H1 (cell line): ENCODE results near the gene ELL. TPM values are rescaled to one million over a fixed set of nuclear protein-coding genes. Genes with fewer than 3 reads are reported as not detected.

ENCODE experiments used
- CTCF ChIA-PET: fragments of 300-600 bp; sonication (Branson Sonifier 250); formaldehyde crosslinking; loops from one replicate; lab custom pipeline; 2021; ENCODE audit not compliant: partially characterized antibody; lab: Charles Lee
- POLR2A ChIA-PET: fragments of 300-600 bp; sonication (Branson Sonifier 250); formaldehyde crosslinking; loops from one replicate; lab custom pipeline; 2021; ENCODE audit warnings: inconsistent platforms; ENCODE audit not compliant: partially characterized antibody; lab: Charles Lee
- DNase-seq, 2 experiments: peaks; one replicate each; pipeline versions ENCODE4 v3.0.0 to v3.0.0-alpha.2; 2010 to 2022; ENCODE audit warnings: low spot score in 2 of 2, low read depth in 1 of 2, mixed read lengths in 1 of 2
- FAIRE-seq: peaks from 2 replicates; lab custom pipeline; 2011; peaks lifted over from hg19 to GRCh38; lab: Jason Lieb, UNC
- H2AFZ ChIP-seq: 2 replicates; pipeline ENCODE4 v1.8.1; 2012; ENCODE audit warnings: low read length, inconsistent platforms
- H2AK5ac ChIP-seq: 2 replicates; pipeline ENCODE4 v1.6.1; 2013; ENCODE audit warnings: low read depth, low read length
- H2BK120ac ChIP-seq: replicated peaks from 2 replicates; pipeline ENCODE3; 2013; ENCODE audit warnings: low read depth, low read length, inconsistent platforms
- H2BK12ac ChIP-seq: 2 replicates; pipeline ENCODE4 v1.6.1; 2013; ENCODE audit warnings: low read depth, low read length
- H2BK15ac ChIP-seq: 2 replicates; pipeline ENCODE4 v1.6.1; 2013; ENCODE audit warnings: low read length
- H2BK20ac ChIP-seq: 2 replicates; pipeline ENCODE4 v1.6.1; 2013; ENCODE audit warnings: low read length
- H2BK5ac ChIP-seq: 2 replicates; pipeline ENCODE4 v1.6.1; 2013; ENCODE audit warnings: low read depth, low read length
- H3K14ac ChIP-seq: 2 replicates; pipeline ENCODE4 v1.6.1; 2013; ENCODE audit warnings: inconsistent platforms; ENCODE audit not compliant: insufficient read length
- H3K18ac ChIP-seq: 2 replicates; pipeline ENCODE4 v1.6.1; 2013; ENCODE audit warnings: low read length; ENCODE audit errors: extremely low read depth
- H3K23ac ChIP-seq: 2 replicates; pipeline ENCODE4 v1.6.1; 2013; ENCODE audit warnings: inconsistent platforms; ENCODE audit not compliant: insufficient read length
- H3K23me2 ChIP-seq: 2 replicates; pipeline ENCODE4 v1.6.1; 2013; ENCODE audit warnings: low read depth, low read length
- H3K27ac ChIP-seq: 2 replicates; pipeline ENCODE4 v1.6.1; 2011; ENCODE audit warnings: low read depth, low read length, inconsistent platforms
- H3K27me3 ChIP-seq, 4 experiments: replicated peaks in 1 of 4; 1 replicate in 1 of 4; 2 replicates in 3 of 4; pipeline versions ENCODE4 v1.6.1 to v1.8.1; 2011 to 2013; ENCODE audit warnings: low read length in 3 of 4, mild to moderate bottlenecking in 3 of 4, inconsistent platforms in 2 of 4, mixed read lengths in 2 of 4, moderate library complexity in 1 of 4; ENCODE audit not compliant: control insufficient read depth in 3 of 4, insufficient read depth in 3 of 4; ENCODE audit errors: extremely low read depth in 1 of 4
- H3K36me3 ChIP-seq, 4 experiments: 2 replicates each; pipeline versions ENCODE4 v1.6.1 to v1.8.1; 2011 to 2013; ENCODE audit warnings: mild to moderate bottlenecking in 4 of 4, low read length in 3 of 4, moderate library complexity in 2 of 4, control low read depth in 1 of 4, inconsistent platforms in 1 of 4; ENCODE audit not compliant: insufficient read depth in 4 of 4, control insufficient read depth in 2 of 4
- H3K4ac ChIP-seq: replicated peaks from 2 replicates; pipeline ENCODE3; 2013; ENCODE audit warnings: low read length, low read depth, mixed read lengths, inconsistent platforms; ENCODE audit not compliant: insufficient read length
- H3K4me1 ChIP-seq, 4 experiments: replicated peaks in 1 of 4; 1 replicate in 1 of 4; 2 replicates in 3 of 4; pipeline versions ENCODE4 v1.6.1 to v1.8.1; 2011 to 2013; ENCODE audit warnings: low read length in 3 of 4, inconsistent platforms in 2 of 4, mixed read lengths in 1 of 4; ENCODE audit not compliant: insufficient read depth in 4 of 4, control insufficient read depth in 3 of 4
- H3K4me2 ChIP-seq, 2 experiments: 2 replicates each; pipeline versions ENCODE4 v1.6.1 to v1.8.1; 2011 to 2013; ENCODE audit warnings: low read depth in 2 of 2, low read length in 2 of 2, control low read depth in 1 of 2, inconsistent platforms in 1 of 2, mild to moderate bottlenecking in 1 of 2; ENCODE audit not compliant: insufficient read depth in 1 of 2
- H3K4me3 ChIP-seq, 4 experiments: fragments of 200-600, 300-600 bp in 1 of 4; sonication (generic), shearing (Covaris generic), sonication (Bioruptor Twin) in 1 of 4; 2 replicates each; pipeline versions ENCODE4 v1.5.1 to v1.8.1; 2011 to 2016; ENCODE audit warnings: low read length in 4 of 4, low read depth in 3 of 4, control low read depth in 2 of 4, inconsistent platforms in 2 of 4, mild to moderate bottlenecking in 2 of 4, mixed read lengths in 1 of 4, moderate library complexity in 1 of 4; ENCODE audit not compliant: insufficient read depth in 2 of 4; ENCODE audit errors: extremely low read depth in 1 of 4
- H3K56ac ChIP-seq: replicated peaks from 2 replicates; pipeline ENCODE3; 2013; ENCODE audit warnings: low read depth, mild to moderate bottlenecking, mixed read lengths, low read length, inconsistent platforms; ENCODE audit not compliant: insufficient read length
- H3K79me1 ChIP-seq: 2 replicates; pipeline ENCODE4 v1.6.1; 2013; ENCODE audit warnings: low read depth, low read length, control low read depth
- H3K79me2 ChIP-seq, 2 experiments: 2 replicates each; pipeline versions ENCODE4 v1.6.1 to v1.8.1; 2012 to 2013; ENCODE audit warnings: low read length in 2 of 2, mild to moderate bottlenecking in 2 of 2, inconsistent platforms in 1 of 2; ENCODE audit not compliant: insufficient read depth in 2 of 2, control insufficient read depth in 1 of 2
- H3K9ac ChIP-seq, 4 experiments: replicated peaks in 1 of 4; 1 replicate in 1 of 4; 2 replicates in 3 of 4; pipeline versions ENCODE4 v1.6.1 to v1.8.1; 2011 to 2013; ENCODE audit warnings: low read depth in 3 of 4, low read length in 3 of 4, control low read depth in 2 of 4, mild to moderate bottlenecking in 2 of 4, moderate library complexity in 2 of 4, inconsistent platforms in 1 of 4; ENCODE audit errors: extremely low read depth in 1 of 4
- H3K9me3 ChIP-seq, 2 experiments: 2 replicates each; pipeline versions ENCODE4 v1.6.1 to v1.8.1; 2012 to 2013; ENCODE audit warnings: mild to moderate bottlenecking in 2 of 2, moderate library complexity in 2 of 2, control low read depth in 1 of 2, inconsistent platforms in 1 of 2, low read depth in 1 of 2, low read length in 1 of 2, mixed read lengths in 1 of 2; ENCODE audit not compliant: insufficient read depth in 2 of 2
- H4K20me1 ChIP-seq, 2 experiments: replicated peaks in 1 of 2; 2 replicates each; pipeline versions ENCODE3 to v1.8.1; 2011 to 2013; ENCODE audit warnings: inconsistent platforms in 2 of 2, low read length in 2 of 2, mild to moderate bottlenecking in 1 of 2; ENCODE audit not compliant: insufficient read depth in 2 of 2, control insufficient read depth in 1 of 2
- H4K5ac ChIP-seq: 2 replicates; pipeline ENCODE4 v1.6.1; 2013; ENCODE audit warnings: low read length, low read depth, mixed read lengths, inconsistent platforms; ENCODE audit not compliant: insufficient read length
- H4K8ac ChIP-seq: 2 replicates; pipeline ENCODE4 v1.8.0; 2013; ENCODE audit warnings: mild to moderate bottlenecking, moderate library complexity, low read length, inconsistent platforms; ENCODE audit not compliant: insufficient read depth; ENCODE audit errors: extremely low read depth
- H4K91ac ChIP-seq: replicated peaks from 2 replicates; pipeline ENCODE3; 2013; ENCODE audit warnings: low read length, mixed read lengths, inconsistent platforms; ENCODE audit not compliant: insufficient read length
- CEBPB ChIP-seq: IDR thresholded peaks from 2 replicates; pipeline ENCODE4 v1.6.1; 2012; ENCODE audit warnings: low read depth, low read length
- E2F6 ChIP-seq: IDR thresholded peaks from 2 replicates; pipeline ENCODE4 v1.6.1; 2012; ENCODE audit warnings: inconsistent platforms
- KDM5A ChIP-seq: fragments of 200-600 bp; IDR thresholded peaks from 2 replicates; pipeline ENCODE4 v1.7.1; 2012; ENCODE audit warnings: mild to moderate bottlenecking, low read length, inconsistent platforms, mixed read lengths
- NRF1 ChIP-seq: IDR thresholded peaks from 2 replicates; pipeline ENCODE4 v1.6.1; 2011; ENCODE audit warnings: mild to moderate bottlenecking, low read depth, low read length, improper control_type of control experiment
- SIRT6 ChIP-seq: IDR thresholded peaks from one replicate; pipeline ENCODE4 v1.7.1; 2012; ENCODE audit warnings: low read length, inconsistent platforms
- YY1 ChIP-seq: IDR thresholded peaks from 2 replicates; pipeline ENCODE4 v1.6.1; 2011; ENCODE audit warnings: low read depth, mild to moderate bottlenecking, low read length
- WGBS, 2 experiments: shearing (Covaris generic) in 1 of 2; methylation state at CpG; one replicate each; pipeline versions ENCODE4 v1.1.6 to v1.1.7; 2013 to 2015; ENCODE audit warnings: low lambda C conversion rate in 2 of 2, mixed read lengths in 2 of 2, inconsistent platforms in 1 of 2, low coverage in 1 of 2, missing lambda C conversion rate in 1 of 2; ENCODE audit not compliant: insufficient replicate concordance in 2 of 2, insufficient coverage in 1 of 2, insufficient read length in 1 of 2; ENCODE audit errors: extremely low coverage in 1 of 2, missing lambda C conversion rate in 1 of 2; 5-methylcytosine and 5-hydroxymethylcytosine counted together
- polyA plus RNA-seq, 7 experiments: library from polyadenylated mRNA; depleted of rRNA in 3 of 7; stranded (reverse) in 5 of 7; unstranded in 2 of 7; fragments of >200 nt in 5 of 7; fragments of 200-250 nt in 2 of 7; gene quantifications; 1 replicate in 5 of 7; 2 replicates in 1 of 7; 4 replicates in 1 of 7; pipeline versions ENCODE4 v1.2.1 to v1.2.3, GENCODE V29; 2011 to 2013; ENCODE audit warnings: missing spikeins in 2 of 7, mixed read lengths in 2 of 7
- total RNA-seq: library from RNA; stranded (reverse); fragmentation: NEBNext Ultra II Directional; extraction: Animal tissue kit (Norgen Biotek cat#: 25700); gene quantifications from 2 replicates; pipeline ENCODE4 v1.2.1, GENCODE V29; 2021
- TF ChIP-seq, protein P1 (sequence below): IDR thresholded peaks from 2 replicates; pipeline ENCODE4 v1.6.1; 2011; ENCODE audit warnings: low read length, improper control_type of control experiment

ELL gene
- total and polyA plus RNA-seq, 2 of the 8 experiments (the other 6 are each of a cell fraction or from before 2014, with no cell fraction given) = 5.2 to 10.5 TPM

GRCh38 chr19:18523841-18524240 lies 2.0 kb upstream of the ELL start:
- Histone ChIP-seq H4K5ac (no peak overlapping the region), H2BK12ac (peak overlapping the region; percentile 50; the same call in 1 of the 2 replicates), H3K4me1 (peaks cover 0 to 3% (median under 1%) of the 10 kb centered on the region in 4 experiments; a peak in 4 of 7 replicates), H3K4me3 (no peak overlapping the region), H2BK5ac (no peak overlapping the region), H3K56ac (no peak overlapping the region), H3K4ac (no peak overlapping the region), H2BK20ac (no peak overlapping the region), H4K91ac (no peak overlapping the region), H3K4me2 (no peak overlapping the region), H4K8ac (peak overlapping the region; percentile 35; the same call in 1 of the 2 replicates), H3K27ac (no peak overlapping the region), H2AK5ac (no peak overlapping the region), H2AFZ (no peak overlapping the region), H3K9me3 (no peaks in the 10 kb centered on the region), H3K36me3 (no peaks in the 10 kb centered on the region), H3K79me2 (peaks cover 0 to 16% of the 10 kb centered on the region in 2 experiments; a peak in 2 of 4 replicates)
- FAIRE-seq = no peak
- POLR2A ChIA-PET = interaction anchor here (0.6 to 4.0 kb wide), 8 partner anchors 9 to 244 kb away, joined by 3 to 19 read pairs (median 4); partner anchors contain the start of gene UBA52
- WGBS, 2 experiments = 81% methylated on average over 8 of the region's 9 CpGs; no CpG with 5 or more reads in 1 of the 2 experiments
- TF ChIP-seq YY1 (no peak), E2F6 (no peak), KDM5A (no peak), SIRT6 (no peak), CEBPB (no peak), NRF1 (no peak)
- TF ChIP-seq, protein P1, sequence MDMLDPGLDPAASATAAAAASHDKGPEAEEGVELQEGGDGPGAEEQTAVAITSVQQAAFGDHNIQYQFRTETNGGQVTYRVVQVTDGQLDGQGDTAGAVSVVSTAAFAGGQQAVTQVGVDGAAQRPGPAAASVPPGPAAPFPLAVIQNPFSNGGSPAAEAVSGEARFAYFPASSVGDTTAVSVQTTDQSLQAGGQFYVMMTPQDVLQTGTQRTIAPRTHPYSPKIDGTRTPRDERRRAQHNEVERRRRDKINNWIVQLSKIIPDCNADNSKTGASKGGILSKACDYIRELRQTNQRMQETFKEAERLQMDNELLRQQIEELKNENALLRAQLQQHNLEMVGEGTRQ = no peak
- TF ChIP-seq, all 59 proteins: peak for 0
- Histone ChIP-seq H3K23ac (no peak overlapping the region), H3K23me2 (peaks cover 10% of the 10 kb centered on the region; the same call in 1 of the 2 replicates), H3K9ac (no peak overlapping the region), H4K20me1 (peaks cover 1 to 7% of the 10 kb centered on the region in 2 experiments), H2BK120ac (no peak overlapping the region), H2BK15ac (no peak overlapping the region), H3K18ac (no peak overlapping the region), H3K79me1 (peaks cover 7% of the 10 kb centered on the region), H3K14ac (no peak overlapping the region), H3K27me3 (no peaks in the 10 kb centered on the region; a peak in 1 of 7 replicates)
- no peak for DNase-seq
- CTCF ChIA-PET = interaction anchor here (0.6 to 32.9 kb wide), 10 partner anchors 20 to 310 kb away, joined by 3 to 458 read pairs (median 4); partner anchors contain the start of gene FKBP8
